GM12891 (cell line): Measurements from ENCODE around the gene INSRR.

Experiments
- POLR2A ChIP-seq: IDR thresholded peaks from 2 replicates; pipeline ENCODE4 v1.6.1; 2011; ENCODE audit warnings: low read depth, low read length, control low read depth
- POLR2AphosphoS5 ChIP-seq: IDR thresholded peaks from 2 replicates; pipeline ENCODE4 v1.6.1; 2011; ENCODE audit warnings: low read depth, low read length, control low read depth
- TAF1 ChIP-seq: IDR thresholded peaks from 2 replicates; pipeline ENCODE4 v1.6.1; 2011; ENCODE audit warnings: low read depth, low read length, control low read depth

DNA sequence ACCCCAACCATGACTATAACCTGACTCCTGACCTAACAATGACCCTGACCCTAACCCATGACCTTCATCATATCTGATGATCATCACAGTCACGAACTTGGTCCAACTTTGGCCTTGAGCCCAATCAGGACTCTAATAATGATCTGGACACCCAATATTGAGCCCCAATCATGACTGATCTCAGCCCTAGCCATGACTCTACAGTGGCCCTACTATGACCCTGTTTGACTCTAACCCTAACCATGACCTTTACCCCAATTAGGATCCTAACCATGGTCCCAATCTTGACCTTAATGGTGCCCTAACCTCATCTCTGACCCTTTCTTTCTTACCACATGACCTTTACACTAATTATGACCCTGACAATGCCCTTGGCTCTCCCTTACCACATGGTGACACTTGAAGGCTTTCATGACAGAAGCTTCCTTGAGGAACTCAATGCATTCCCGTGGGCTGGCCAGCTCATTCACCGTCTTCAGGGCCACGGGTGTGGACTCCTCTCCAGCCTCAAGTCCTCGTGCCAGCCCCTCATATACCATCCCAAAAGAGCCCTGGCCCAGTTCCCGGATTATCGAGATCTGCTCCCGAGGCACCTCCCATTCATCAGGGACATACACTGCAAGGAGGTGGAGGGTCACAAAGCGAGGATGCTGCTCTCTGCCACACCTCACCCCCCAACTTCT lies 16.2 kb downstream of the INSRR start:
- no peak for TF ChIP-seq POLR2AphosphoS5
- no peak for TF ChIP-seq TAF1
- TF ChIP-seq POLR2A: no peak
